ENCODE measurements around the gene GFOD1.
"Not testable (repeated sequence)": the region's sequence is repeated elsewhere in the genome, so short reads cannot be mapped to it uniquely, and the experiment has no call there.

Gene GFOD1

DNA sequence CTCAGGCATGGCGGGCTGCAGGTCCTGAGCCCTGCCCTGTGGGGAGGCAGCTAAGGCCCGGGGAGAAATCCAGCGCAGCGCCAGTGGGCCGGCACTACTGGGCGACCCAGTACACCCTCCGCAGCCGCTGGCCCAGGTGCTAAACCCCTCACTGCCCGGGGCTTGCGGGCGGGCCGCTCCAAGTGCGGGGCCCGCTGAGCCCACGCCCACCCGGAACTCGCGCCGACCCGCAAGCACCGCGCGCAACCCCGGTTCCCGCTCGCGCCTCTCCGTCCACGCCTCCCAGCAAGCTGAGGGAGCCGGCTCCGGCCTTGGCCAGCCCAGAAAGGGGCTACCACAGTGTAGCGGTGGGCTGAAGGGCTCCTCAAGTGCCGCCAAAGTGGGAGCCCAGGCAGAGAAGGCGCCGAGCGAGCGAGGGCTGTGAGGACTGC, 23.8 kb upstream of the GFOD1 start:
- not testable (repeated sequence) for DNase-seq

DNA sequence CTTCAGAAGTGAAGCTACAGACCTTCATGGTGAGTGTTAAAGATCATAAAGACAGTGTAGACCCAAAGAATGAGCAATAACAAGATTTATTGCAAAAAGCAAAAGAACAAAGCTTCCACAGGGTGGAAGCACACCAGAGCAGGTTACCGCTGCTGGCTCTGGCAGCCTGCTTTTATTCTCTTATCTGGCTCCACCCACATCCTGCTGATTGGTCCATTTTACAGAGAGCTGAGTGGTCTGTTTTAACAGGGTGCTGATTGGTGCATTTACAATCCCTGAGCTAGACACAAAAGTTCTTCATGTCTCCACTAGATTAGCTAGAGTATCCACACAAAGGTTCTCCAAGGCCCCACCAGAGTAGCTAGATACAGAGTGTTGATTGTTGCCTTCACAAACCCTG, 23.0 kb upstream of the GFOD1 start:
- DNase-seq = not testable (repeated sequence)

DNA sequence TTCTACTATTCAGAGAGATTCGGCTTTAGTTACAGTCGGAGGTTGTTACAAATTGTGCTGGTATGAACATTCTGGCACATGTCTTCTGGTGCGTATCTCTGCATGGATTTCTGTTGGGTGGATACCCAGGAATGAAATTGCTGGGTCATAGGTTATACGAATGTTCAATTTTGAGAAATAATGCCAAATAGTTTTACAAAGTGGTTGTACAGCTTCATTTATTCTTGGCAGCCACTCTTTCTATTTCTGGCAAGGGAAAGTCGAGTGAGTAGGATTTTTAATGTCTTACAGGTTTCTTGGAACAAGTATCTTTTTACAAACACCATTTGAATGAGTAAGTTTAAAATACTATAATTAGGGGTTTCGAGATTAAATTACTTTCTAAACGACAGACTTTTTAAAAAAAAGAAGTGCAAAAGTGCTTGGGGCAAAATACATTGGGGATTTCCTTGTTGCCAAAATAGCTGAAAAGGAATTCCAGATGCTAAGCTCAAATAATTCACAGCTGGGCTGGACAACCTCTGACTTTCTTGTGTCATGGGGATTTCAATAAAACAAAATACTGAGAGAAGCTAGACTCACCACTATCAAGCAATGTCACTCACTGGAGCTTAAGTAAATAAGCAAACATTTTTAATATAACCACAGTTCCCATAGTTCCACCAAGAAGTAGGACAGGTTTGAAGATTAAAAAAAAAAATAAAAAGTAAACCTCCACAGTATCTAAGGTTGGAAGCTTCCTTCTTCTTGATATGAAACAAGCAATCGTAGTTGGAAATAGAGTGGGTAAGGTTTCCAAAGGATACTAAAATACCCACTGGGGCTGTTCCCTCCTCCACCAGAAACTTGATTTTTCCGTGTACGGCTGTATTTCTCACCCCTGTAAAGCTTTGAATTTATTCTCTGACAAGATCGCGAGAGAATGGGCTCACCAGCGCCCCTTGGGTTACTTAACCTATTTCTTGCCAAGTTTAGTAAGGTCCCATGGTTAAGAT, 21.6 kb upstream of the GFOD1 start:
- no peak for DNase-seq

DNA sequence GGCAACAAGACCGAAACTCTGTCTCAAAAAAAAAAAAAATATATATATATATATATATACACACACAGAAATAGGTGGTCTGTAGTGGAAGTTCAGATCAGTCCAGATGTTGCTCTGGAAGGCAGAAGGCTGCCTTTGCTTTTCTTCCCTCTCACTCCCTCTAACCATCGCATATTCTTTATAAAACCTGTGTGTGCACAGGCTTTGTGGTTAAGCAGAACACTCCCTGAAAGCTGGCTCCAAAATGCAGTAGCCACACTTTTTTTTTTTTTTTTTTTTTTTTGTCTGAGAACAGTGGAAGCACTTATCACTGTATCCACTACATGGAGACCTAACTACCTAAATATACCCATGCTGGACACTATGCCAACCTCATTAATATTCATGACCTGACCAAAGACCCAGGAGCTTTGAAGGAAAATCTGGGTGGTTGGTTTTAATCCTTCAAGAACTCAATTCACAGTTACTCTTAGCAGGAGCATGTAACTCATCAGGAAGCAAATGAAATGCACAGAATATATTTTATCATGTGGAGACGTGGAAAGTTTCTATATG, 20.0 kb upstream of the GFOD1 start:
- no peak for DNase-seq

DNA sequence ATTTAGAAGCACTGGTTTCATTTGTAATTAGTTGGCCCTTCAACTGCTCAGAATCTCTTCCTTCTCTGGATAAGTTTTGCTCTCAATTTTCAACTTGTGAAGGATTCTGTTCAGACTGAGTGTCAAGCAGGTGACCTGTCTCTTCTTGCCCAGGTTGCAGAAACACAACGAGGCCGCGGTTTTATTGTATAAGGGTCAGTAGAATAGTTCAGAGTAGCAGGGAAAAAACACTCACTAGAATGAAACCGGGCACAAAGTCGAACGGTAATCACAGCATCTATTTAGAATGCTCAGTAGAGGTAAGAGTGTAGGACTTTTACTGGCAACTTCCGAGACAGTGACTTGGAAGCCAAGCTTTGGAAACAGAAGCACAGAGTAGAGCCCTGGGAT, 17.9 kb upstream of the GFOD1 start:
- no peak for DNase-seq

DNA sequence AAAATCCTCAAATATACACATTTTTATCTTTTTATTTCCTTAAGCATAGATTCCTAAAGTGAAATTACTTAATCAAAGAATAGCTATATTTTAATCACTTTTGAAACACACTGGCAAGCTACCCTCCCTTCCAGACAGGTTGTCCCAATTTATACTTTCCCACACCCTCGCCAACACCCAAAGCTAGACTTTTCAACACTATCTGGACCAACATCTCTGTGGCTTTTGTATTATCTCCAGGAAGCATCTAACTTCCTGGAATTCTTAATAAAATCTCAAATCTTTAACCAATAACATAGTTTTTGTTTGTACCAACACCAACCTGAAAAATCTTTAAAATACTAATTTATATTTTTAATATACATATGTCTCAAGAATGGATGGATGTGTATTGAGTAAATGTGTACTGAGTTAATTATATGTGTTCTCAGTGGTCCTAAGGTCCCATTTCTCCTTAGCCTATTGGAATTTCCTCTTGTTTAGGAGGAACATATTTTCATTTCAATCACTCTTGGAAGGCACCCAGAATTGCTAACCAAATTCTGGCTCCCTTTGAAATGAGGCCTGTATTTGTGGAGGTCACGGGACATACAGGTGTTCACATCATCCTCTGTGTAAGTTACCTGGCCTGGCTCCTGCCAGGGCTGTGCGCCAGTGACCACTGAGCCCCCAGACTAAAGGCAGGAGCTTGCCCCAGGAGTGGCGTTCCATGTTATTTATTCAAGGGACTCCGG, 17.4 kb upstream of the GFOD1 start:
- DNase-seq = no peak

DNA sequence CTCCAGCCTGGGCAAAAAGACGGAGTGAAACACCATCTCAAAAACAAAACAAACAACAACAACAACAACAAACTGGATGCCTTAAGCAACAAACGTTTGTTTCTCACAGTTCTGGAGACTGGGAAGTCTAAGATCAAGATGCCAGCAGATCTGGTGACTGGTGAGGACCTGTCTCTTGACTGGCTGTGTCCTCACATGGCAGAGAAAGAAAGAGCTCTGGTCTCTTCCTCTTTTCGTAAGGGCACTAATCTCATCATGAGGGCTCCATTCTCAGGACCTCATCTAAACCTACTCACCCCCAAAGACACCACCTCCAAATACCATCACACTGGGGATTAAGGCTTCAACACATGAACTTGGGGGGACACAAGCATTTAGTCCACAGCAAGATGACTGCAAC, 13.5 kb upstream of the GFOD1 start:
- DNase-seq = no peak

DNA sequence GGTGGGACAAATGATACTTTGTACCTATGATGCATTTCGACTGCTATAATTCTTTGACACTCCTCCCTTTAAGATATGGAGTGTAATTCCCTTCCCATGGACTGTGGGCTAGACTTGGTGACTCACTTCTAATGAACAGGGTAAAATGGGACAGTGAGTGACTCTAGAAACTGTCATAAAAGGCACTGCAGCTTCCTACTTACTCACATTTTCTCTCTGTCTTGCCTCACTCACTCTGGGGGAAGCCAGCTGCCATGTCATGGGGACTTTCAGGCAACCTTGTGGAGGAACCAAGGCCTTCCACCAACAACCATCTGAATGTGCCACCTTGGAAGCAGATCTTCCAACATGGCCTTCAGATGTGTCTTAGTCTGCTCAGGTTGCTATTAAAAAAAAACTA, 12.9 kb upstream of the GFOD1 start:
- no peak for DNase-seq

DNA sequence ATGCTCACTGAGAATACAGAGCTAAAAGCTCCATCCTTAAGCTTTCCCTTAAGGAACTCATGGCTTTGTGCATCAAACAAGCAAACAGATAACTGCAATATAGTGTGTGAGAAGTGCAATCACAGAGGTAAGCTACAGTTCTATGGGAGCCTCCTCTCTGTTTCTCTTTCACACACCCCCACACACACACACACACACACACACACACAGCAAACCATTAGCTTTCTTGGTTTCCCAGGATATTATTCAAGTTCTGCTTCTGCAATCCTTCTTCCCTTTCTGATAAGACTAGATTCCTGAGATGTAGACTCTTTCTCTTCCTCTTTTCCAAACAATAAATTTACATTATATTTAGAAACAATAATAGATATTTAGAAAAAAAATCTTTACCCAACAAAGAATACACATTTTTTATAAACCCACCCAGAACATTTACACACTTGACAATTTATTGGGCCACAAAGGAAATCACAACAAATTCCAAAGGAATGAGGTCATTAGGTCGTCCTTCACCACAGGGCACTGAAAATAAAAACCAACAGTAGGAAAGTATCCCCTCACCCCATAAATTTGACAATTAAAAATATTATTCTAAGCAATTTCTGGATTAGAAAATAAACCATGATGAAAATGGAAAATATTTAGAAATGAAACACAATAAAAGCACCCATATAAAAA, 9.3 kb upstream of the GFOD1 start:
- no peak for DNase-seq

DNA sequence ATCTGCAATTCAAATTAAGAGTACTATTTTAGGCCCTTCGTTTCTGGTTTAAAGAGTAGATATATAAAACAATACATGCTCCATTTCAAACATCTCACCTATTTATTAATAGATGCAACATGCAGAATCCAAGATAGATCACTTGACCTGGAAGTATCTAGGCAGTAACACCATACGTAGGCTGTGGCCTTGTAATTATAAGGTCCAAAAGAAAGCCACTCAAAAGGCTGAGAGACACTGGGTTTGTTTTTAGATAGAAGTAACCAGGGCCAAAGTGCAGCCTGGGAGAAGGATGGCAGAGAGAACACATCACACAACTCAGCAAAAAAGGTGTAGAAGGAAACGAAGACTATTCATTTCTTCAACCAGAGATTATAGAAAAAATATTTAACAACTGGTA, 8.4 kb upstream of the GFOD1 start:
- DNase-seq = no peak

DNA sequence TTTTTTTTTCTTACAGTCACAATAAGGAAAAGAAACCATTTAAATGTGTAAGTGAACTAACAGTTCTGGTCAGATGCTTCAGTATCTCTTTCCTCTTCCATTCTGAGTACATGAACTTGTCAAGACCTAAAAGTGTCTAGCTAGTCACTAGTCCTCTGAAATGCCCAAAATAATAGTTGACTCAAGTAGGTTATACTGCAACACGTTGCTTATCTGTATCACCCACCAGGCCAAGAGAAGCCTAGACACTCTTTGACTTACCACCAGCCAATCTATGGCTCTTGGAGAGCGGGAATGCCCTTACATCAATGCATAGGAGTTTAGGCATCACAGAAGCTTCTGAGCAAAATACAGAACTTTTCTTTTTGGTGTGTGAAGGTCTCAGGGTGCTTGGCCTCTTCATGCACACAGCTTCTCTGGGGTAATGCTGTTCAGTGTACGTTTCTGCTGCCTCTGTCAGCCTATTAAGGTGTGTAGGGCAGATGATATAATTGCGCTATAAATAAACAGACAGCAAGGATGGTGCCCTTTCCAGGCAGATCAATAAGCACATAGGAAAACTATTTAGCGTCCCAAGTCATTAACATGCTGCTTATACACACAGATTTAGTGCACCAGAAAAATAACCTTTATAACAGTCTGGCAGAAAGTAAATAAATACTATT, 7.8 kb upstream of the GFOD1 start:
- no peak for DNase-seq

DNA sequence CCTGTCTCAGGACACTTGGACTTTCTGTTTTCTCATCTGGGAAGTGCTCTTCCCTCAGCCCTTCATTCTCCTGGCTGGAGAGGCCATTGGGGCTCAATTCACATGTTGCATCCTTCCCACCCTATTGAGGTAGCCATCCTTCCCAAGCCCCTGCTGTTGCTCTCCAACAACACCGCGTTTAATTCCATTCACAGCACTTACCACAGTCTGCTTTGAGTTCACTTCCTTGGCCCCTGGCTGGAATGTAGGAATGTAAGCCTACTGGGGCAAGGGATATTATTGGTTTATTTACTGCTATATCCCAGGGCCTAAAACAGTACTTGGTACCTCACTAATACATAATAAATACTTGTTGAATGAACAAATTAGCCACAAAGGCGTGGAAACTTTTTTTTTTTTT, 6.7 kb upstream of the GFOD1 start:
- DNase-seq = no peak

DNA sequence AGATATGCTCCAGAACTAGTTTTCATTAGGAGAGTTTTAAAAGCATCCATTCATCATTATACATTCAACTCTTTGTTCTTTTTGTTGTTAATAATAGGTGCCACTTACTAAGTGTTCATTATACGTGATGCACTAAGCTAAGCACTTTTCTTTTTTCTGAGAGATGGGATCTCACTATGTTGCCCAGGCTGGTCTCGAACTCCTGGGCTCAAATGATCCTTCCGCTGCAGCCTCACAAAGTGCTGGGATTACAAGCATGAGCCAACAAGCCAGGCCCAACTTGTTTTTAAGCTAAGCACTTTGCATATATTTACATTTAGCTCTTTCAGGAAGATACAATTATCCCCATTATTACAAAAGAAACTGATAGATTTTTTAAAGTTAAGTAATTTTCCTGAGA, 5.7 kb upstream of the GFOD1 start:
- DNase-seq = no peak

DNA sequence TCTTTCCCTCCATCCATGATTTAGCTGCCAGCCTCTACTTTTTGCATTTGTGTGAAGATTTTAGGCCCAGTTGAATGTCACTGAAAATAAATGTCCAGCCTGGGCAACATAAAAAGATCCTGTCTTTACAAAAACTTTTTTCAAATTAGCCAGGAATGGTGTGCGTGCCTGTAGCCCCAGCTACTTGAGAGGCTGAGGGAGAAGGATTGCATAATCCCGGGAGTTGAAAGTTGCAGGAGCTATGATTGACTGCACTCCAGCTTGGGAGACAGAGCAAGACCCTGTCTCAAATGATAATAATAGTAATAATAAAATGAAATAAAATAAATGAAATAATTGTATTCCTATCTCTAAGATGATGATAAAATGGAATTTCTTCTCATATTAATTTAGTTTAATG, 5.0 kb upstream of the GFOD1 start:
- no peak for DNase-seq

DNA sequence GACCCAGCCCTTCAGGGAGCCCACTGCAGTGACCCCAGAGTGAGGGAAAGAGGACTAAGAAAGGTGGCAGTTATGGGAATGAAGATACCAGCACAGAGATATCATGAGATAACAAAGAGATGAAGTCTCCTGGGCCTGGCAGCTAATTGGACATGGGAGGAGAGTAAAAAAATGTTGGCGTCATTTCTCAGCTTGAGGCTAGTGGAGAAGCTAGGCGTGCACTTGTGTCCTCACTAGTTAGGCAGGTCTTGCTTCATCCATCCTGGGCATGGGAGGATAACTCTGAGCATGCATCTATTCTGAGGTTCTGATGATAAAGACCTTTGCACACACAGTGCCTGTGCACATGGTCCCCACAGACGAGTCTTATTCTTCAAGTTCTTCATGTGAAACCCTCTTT, 4.1 kb upstream of the GFOD1 start:
- no peak for DNase-seq

DNA sequence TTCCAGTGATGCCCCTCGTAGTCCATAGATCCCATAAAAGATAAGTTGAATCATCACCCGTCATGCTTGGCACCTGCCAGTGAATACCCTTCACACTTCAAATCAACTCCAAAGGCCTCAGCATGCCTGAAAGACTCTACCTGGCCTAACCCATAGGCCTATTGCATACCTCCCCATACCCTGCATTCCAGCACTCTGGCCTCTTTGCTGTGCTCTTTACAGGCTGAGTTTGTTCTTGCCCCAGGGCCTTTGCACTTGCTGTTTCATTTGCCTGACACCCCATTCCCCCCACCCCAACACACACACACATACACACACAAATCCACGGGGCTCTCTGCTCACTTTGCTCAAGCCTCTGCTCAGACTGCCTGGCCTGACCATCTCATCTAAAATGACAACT, 3.0 kb upstream of the GFOD1 start:
- no peak for DNase-seq

DNA sequence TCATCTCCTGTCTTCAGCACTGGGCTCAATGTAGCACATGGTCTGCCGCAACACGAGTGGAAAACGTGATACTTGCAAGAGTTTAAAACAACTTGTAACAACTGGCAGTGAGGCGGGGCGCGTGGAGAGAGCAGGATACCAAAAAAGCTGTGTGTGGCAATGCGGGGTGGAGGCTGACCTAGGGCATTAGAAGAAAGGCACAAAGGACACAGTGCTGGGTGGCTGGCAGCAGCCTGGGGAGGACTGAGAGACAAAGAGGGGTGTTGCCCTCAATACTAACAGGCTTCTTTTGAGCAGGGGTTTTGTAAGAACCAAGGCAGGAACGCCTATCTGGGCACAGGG, 1.5 kb upstream of the GFOD1 start:
- DNase-seq = no peak

DNA sequence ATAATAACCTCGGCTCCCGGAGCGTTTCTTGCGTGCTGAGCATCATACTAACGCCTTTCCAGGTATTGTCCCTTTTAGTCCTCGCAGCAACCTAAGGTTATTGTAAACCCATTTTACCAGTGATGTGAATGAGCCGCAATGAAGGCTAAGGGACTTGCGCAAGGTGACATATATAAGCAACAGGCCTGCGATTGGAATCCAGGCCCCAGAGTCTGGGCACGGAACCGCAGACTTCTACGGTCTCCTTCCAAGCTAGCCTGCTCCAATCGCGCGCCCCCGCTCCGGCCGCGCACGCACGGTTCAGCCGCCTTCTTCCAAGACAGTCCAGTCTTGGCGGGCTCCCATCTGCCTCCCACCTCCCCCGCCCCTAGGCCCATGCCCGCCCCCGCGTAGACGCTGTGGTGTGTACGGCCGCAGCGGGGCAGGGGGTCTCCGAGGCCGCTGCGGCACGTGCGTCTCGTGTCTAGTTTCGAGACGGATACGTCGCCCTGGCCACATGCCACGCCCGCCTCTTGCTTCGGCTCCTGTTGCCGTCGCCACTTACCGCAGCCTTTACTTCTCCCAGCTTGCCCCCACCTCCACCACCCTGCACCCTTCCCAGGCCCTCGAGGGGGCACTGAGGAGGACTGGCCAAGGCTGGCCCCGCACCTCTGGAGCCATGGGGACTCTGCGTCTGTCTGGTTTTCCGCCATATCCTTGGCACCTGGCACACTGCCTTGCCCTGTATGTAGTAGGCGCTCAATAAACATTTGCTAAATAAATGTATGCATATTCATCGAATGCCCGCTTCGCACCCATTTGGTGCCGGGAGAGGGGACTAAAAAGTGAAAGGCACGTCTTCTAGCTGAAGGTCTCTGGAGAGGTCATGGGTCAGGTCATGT, 855 bp upstream of the GFOD1 start:
- DNase-seq = peak in 5 of 14 donors; percentile 32 to 78 (median 53)

DNA sequence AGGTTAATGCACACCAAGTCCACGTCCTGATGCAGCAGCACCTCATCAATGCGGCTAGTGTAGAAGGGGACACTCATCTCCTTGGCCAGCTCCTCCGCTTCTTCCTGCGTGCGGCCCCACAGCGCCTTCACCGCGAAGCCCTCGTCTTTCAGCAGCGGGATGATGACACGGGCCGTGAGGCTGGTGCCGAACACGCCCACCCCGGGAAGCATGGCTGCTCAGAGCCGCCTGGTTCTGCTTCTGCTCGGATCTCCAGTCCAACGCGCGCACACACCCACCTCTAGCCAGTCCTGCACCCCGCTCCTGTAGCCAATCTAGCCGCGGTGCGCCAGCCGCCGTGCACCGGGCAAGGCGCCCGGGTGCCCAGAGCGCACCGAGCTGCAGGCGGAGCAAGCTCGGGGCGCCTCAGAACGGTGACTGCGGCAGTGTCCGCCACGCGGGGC, 700 bp downstream of the GFOD1 start:
- DNase-seq = peak in 8 of 14 donors; percentile 42 to 79 (median 54)

DNA sequence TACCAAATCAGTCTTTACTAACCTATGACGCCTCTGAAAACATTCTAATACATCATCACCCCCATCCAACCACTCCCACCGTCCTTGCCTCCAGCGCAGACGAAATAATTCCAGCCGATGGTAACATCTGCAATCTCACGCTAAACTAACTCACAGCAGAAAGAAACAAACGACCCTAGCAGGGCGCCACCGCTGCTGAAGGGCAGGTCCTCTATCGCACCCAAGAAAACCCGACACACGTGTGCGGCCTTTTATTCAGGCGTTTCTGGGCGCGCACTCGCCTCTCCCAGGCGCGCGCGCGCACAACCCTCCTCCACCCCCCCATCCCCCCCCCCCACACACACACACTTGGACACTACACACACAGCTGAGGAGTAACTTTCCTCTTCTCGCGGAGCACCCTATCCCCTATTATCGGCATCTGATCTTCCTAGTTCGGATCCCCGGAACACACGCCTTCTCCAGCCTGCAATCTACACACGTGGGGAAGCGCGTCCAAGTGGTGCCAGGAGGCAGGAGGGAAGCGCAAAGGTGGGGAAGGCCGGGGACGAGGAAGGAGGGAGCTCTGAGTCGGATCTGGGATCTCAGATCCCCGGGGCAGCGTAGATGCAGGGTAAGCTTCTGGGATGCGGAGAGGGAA, 1.4 kb downstream of the GFOD1 start:
- DNase-seq = peak in 10 of 14 donors; percentile 17 to 66 (median 37)

DNA sequence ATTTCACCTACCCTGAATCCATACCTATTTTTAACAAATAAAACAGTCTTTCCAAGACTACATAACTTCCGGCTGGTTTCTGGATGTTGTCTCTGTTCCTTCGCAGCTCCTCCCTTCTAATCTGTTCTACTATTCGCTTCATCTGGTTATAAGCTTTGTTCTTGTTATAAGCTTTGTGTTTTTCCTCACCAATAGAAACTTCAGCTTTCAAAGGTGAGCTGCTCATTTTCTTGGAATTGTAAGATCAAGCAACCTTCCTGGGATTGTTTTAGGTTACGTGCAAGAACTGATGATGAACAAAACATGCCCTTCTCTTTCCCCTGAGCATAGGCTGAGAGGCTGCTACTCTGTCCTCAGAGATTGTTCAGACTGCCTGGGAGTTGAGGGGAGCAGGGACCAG, 2.1 kb downstream of the GFOD1 start:
- no peak for DNase-seq
